Peyer's patch (tissue), 4 donors: Measurements from ENCODE around the gene GALNT17.

Experiments
- CTCF ChIP-seq, 6 experiments: fragments of 450-650 bp in 4 of 6; fragments of 200-600 bp in 2 of 6; sonication (generic) in 1 of 6; IDR thresholded peaks; one replicate each; pipeline ENCODE4 v1.5.1; 2017 to 2019; ENCODE audit warnings: antibody characterized with exemption in 6 of 6, mild to moderate bottlenecking in 3 of 6, moderate library complexity in 1 of 6
- POLR2A ChIP-seq, 2 donors: fragments of 450-650 bp; IDR thresholded peaks; one replicate each; pipeline ENCODE4 v1.5.1; 2017; ENCODE audit warnings: antibody characterized with exemption in 2 of 2, mild to moderate bottlenecking in 2 of 2, moderate library complexity in 2 of 2

GRCh38 chr7:71727347-71727746 is 595.4 kb downstream of the GALNT17 start:
- TF ChIP-seq CTCF (IDR thresholded peaks at IDR 0.05) (no peak), POLR2A (IDR thresholded peaks at IDR 0.05) (no peak)
